HG02884 (cell line): ENCODE results near the gene TIMM44.
"Not testable (repeated sequence)": the region's sequence is repeated elsewhere in the genome, so short reads cannot be mapped to it uniquely, and the experiment has no call there.

Experiments used
- ATAC-seq: cut with Tn5 transposase; IDR thresholded peaks from one replicate; pipeline ENCODE4 v1.9.1; 2021; ENCODE audit warnings: mild to moderate bottlenecking, moderate library complexity; ENCODE audit not compliant: unreplicated experiment

TIMM44 gene

DNA sequence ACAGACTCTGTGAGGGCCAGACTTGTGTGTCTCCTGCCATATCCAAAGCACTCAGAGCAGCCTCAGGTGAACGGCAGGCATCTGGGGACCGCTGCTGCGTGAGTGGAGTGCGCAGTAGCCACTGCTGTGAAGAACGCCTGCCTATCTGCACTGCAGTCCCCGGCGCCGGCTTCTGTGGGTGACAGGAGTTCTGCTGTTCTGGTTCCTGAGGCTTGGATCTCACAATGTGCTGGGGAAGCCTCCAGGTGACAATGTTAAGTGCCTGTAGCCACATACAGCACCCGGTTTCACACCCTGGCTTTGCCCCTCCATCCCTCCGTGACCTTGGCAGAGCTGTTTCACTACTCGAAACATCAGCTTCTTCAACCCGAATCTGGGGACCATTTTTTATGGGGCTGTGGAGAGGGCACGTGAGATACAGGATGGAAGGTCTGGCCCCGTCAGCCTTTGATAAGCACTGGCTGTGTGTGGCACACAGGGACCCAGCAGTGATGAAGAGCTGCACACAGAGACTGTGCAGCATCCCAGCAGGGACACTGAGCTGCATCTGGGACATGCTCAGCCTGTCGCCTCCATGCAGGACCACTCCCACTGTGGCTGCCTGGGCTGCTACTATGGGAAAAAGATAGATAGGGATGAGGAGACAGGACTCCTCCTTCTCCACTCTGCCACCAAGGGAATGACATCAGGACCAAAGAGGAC, 33.7 kb upstream of the TIMM44 start:
- no peak for ATAC-seq

GRCh38 chr19:7976461-7976860, 33.0 kb upstream of the TIMM44 start:
- ATAC-seq = no peak

DNA sequence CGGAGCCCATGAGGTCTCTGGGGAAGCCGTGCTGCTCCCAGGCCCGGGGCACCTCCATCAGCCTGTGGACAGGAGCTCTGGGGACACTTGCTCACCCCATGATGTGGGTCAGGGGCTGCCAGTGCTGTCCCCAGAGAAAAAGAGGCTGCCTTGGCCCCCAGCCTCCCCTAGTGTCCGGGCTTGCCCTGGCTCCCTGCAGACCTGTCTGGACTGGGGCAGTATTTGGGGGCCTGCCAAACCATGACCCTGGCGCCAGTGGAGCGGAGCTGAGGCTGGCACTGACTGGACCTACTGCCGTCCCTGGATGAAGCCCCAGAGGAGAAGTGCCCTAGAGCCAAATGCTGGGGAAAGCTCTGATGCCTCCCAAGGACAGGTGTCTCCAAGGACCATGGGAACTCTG, 31.6 kb upstream of the TIMM44 start:
- ATAC-seq = no peak

GRCh38 chr19:7973883-7974282, 30.4 kb upstream of the TIMM44 start:
- no peak for ATAC-seq

GRCh38 chr19:7971553-7972520, 28.4 kb upstream of the TIMM44 start:
- no peak for ATAC-seq

GRCh38 chr19:7970716-7971448, 27.4 kb upstream of the TIMM44 start:
- ATAC-seq = no peak

DNA sequence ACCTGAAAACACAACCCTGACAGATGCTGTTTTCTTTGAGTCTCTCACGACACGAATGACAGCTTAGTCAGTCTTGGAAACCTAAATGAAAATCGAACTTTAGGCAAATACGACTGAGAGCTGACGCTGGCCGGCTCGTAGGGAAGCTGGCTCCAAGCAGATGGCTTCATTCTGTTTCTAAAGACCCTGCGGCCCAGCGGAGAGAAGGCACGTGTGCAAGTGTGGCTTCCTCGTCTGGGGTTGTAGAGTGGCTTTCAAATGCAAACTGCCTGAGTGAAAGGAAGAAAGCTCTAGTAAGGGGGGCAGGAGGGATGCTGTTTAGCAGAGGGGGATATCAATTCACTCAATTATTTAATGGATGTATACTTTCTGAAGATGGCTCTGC, 26.1 kb upstream of the TIMM44 start:
- ATAC-seq = no peak

DNA sequence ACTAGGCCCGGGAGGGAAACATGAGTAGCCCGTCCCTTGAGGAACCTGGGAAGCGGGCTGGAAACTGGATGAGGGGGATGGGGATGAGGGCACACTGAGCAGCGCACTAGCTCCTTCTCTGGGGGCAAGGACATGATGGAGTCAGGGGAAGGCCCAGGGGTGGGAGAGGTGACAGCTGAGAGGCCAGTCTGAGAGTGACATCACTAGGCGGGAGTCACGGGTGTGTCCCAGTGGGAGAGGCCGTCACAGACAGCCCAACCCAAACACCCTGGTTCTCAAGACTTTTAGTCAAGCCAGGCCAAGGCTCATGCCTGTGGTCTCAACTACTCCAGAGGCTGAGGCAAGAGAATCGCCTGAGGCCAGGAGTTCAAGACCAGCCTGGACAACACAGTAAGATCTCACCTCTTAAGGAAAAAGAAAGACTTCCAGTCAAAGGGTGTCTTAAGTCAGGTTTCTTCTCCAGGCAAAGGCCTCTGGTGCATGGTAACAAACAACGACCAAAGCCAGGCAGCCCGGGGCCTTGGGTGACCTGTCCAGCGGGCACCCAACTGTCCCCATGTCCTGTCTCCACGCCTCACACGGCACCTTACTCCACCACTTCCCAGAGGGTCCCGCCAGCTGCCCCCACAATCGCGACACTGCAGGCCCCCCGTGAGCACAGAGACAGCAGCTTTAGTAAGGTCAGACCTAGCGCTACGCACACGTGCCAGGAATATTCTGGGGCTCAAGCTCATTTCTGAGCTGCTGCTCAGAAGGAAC, 25.5 kb upstream of the TIMM44 start:
- ATAC-seq = no peak

DNA sequence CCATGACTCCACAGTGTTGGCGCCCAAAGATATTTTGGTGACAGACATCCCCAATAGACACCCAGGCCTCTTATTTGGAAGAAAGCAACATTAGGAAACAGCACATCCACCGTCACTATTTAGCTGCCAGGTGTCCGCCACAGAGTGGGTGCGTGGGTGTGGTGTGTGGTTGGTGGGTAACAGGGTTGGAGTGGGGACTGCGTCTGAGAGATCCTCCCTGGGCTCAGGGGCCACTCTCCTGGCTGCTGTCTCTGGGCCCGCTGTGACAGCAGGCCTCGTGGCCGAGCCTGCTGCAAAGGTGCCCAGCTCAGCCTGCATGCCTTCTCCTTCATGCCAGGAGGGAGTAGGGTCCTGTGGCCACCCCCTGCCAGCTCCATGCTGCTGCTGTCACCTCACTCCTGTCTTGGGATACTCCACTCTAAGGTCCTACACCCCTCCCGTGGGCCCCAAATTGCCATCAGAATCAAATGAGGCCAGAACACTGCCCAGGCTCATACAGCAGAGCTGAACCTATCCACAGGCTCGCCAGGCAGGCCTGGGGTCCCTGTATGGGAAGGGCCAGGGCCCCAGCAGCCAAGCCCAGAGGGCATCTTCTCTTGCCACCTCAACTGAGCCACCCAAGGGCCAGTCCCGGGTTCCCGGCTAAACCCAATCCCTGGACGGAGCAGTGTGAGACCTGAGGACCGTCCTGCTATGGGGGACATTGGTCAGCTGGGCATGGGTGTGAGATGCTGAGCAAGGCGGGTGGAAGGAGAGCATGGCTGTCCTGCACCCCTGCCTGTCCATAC, 24.7 kb upstream of the TIMM44 start:
- no peak for ATAC-seq

DNA sequence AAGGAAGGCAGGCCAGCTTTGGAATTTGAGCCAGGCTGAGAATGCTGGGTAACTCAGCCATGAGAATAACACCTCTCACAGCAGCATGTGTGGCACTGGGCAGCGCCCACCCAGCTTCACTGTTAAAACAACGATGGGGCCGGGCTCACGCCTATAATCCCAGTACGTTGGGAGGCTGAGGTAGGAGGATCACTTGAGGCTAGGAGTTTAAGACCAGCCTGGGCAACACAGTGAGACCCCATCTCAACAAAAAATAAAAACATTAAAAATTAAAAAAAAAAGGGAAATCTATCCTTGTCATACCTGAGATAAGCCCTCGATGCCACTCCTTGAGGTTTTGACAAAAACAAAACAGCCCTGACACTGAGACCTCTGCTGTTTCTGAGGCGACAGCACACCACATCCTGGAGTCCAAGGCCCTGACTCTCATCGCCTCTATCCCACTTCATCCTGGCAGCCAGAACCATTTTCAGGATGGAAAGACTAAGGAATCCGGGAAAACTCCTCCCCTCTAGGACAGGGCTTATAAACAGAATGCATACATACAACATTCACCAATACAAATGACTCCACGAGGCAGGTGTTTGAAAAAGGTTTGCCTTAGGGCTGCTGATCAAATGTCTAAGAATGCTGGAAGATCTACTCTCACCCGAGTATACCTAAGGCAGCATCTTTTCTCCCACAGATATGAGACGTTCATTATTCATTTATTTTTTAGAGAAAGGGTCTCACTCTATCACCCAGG, 22.6 kb upstream of the TIMM44 start:
- ATAC-seq = no peak

- no peak for ATAC-seq
Observed at GRCh38 chr19:7965259-7965841, 21.9 kb upstream of the TIMM44 start.

DNA sequence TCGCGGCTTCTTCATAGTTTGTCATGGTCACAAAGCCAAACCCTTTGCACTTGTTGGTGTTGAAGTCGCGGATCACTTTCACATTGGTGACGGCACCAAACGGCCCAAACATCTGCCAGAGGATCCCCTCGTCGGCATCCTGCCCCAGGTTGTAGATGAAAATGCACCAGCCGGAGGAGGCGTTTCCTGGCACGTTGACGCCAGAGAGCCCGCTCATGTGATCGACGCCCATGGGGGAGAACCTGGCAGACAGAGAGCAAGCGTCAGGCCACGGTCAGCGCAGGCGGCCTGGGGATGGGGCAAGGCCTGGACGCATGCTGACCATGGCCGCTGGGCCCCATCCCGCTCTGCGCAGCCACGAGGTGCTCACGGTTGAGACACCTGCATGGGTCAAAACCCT, 20.1 kb upstream of the TIMM44 start:
- ATAC-seq = no peak

DNA sequence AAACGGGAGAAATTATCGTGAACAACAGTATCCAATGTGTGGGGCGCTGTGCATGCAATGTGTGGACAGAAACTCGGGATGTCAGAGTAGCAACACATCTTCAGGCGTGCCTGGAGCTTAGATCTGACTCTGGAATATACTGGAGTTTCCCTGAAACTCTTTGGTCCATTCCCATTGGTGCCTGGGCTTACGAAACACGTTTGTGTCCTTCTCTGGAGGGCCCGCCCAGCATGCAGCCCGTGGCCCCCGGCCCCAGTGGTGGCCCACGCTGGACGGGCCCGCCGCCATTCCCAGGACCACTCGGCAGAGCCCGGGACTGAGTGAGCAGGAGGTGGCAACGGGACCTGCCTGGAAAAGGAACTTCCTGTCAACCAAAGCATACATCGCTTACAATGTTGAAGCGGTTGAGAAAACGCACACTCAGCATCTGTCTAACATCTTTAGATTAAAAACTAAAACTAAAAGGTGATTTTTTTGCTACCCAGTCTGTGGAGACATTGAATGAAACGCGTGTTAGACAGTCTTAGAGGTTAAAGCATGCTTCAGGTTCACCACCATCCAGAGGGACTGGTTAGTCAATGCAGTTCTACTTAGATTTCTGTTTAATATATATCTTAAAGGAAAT, 19.3 kb upstream of the TIMM44 start:
- ATAC-seq = no peak

DNA sequence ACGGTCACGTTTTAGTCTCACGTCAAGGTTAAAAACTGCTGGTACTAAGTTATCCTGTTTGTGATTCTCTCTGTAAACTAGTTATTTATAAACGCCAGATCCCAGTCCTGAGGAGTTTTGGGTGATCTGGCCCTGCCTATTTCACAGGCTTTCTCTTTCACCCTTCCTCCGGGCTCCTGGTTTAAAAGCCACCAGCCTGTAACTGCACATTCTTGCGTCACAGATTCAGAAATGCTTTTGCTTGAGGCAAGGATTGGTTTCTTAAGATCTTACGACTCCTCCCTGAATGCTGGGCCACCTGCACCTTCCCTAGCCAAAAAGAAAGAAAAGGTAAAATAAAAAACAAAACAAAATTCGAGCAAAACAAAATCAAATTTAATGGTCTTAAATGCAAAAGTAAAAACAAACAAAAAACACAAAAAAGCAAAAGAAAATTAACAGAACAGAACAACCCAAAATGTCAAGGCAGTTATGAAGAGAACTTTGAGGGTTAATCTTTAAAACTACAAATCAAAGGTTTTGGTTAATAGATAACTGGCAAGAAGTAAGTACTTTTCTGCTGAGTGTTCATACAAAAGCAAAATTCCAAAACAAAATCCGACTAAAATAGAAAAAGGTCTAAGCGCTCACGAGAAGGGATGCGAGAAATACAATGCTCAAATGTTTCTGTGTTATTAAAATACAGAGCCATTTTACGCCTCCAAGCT, 18.6 kb upstream of the TIMM44 start:
- ATAC-seq = no peak

DNA sequence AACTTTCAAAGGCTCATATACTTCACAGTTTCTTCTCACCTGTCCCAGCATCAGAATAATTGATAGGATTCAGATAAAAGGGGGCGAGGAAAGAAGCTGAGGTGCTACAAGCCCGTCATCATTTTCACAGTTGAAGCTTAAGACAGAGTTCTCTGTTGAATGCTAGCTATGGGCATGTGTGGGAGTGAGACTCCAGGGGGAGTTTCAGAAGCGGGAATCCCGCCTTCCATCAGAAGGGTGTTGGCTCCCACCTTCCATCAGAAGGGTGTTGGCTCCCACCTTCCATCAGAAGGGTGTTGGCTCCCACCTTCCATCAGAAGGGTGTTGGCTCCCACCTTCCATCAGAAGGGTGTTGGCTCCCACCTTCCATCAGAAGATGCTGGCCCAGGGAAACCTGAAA, 17.6 kb upstream of the TIMM44 start:
- ATAC-seq = not testable (repeated sequence)

GRCh38 chr19:7959211-7959610, 15.7 kb upstream of the TIMM44 start:
- ATAC-seq = no peak

DNA sequence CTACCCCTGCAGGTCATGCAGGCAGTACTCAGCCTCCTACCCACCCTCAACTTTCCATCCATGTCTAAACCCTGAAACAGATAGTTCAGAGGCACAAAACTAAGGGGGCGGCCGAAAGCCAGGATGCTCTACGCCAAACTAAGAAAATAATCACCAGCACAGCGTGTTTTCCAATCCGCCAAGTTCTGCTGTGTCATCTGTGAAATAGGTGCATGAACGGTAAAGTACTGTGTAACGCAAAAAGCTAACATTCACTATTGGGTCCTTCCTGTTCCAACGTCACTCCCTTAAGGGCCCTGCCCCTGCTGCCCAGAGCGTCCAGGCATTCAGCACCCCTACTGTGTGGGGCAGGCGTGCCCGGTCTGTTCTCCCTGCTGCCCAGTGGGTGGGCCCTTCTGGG, 12.2 kb upstream of the TIMM44 start:
- no peak for ATAC-seq

GRCh38 chr19:7953576-7953975, 10.1 kb upstream of the TIMM44 start:
- no peak for ATAC-seq
